GM12864 (cell line): ENCODE results near the gene C19orf67.

Experiments
- DNase-seq: peaks from one replicate; pipeline ENCODE4 v3.0.0-alpha.2; 2011; ENCODE audit warnings: low read depth
- H3K4me3 ChIP-seq: 2 replicates; pipeline ENCODE4 v1.5.1; 2011; ENCODE audit warnings: mild to moderate bottlenecking, low read depth, low read length, control low read depth
- CTCF ChIP-seq: IDR thresholded peaks from 2 replicates; pipeline ENCODE4 v1.5.1; 2011; ENCODE audit warnings: low read depth, mild to moderate bottlenecking, moderate library complexity, low read length, control low read depth, inconsistent platforms; ENCODE audit errors: missing control alignments

Gene C19orf67

DNA sequence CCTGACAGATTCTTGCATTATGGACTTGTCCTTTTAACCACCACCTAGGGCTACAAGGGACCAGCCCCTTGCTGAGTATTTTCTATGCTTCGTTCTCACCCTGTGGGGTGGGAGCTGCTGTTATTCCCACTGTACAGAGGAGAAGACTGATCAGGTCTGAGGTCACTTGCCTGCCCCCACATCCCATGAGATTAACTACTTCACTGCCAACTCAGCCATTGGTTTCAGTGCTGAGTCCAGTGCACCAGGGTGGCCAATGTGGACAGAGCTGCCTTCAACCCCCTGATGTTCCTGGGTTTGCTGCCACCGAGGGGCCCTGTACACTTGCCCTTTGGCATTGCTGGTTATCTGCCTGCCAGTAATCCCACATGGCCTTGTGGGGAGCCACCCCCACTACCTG lies 25.1 kb upstream of the C19orf67 start:
- TF ChIP-seq CTCF, result no peak
- H3K4me3 ChIP-seq, result no peak overlapping the region
- no peak for DNase-seq

- DNase-seq, result no peak
- TF ChIP-seq CTCF, result no peak
- no peak overlapping the region for H3K4me3 ChIP-seq
These were observed 22.2 kb upstream of the C19orf67 start for GRCh38 chr19:14107581-14108461.

DNA sequence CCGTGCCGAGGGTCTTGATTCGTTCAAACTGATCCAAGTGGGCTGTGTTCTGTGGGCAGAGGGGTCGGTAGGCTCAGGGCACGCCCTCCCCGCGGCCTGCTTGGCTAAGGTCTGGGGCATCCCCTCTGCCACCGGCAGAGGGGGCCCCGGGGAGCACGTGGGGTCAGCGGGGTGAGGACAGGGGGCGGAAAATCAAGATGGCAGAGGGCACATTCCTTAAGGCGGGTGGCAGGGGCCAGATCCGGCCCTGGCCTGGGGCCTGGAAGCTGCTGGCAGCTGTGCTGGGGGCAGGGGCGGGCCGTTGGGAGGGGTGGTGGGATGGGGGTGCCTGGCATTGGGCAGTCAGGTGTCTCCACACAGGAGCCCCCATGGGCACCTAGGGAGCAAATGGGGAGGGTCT lies 21.3 kb upstream of the C19orf67 start:
- H3K4me3 ChIP-seq, result no peak overlapping the region
- no peak for DNase-seq
- no peak for TF ChIP-seq CTCF

GRCh38 chr19:14105680-14106079 lies 20.1 kb upstream of the C19orf67 start:
- no peak overlapping the region for H3K4me3 ChIP-seq
- no peak for DNase-seq
- no peak for TF ChIP-seq CTCF

DNA sequence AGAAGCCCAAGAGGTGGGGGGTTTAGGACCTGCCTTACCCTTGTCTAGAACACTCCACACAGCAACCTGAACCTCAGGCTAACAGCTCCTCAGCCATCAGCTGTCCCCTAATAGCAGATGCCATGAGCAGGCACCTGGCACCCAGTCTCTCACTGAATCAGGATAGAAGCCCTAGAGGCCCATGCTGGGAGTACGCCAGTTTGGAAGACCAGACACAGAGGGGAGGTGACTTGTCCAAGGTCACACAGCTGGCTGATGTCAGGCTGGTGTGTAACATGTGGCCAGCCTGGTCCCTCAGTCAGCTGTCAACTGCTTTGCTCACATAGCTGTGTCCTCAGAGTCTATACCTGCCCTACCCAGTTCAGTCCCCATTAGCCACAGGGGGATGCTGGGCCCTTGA lies 17.7 kb upstream of the C19orf67 start:
- TF ChIP-seq CTCF, result no peak
- DNase-seq, result no peak
- no peak overlapping the region for H3K4me3 ChIP-seq

DNA sequence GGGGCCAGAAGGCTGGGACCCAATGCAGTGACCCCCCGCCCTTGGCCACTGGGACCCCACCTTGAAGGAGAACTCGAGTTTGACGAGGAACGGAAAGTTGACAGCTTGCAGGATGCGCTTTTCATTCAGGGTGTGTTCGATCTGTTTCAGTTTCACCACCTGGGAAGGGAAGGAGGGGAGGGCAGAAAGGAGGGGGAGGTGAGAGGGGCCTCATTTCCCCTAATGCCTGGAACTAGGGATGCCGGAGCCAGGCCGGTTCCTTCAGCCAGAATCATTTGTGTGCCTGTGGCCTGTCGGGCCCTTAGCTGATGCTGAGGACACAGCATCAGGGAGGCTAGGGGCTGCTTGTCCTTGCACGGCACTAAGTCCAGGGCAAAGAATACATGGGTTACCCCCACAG lies 17.2 kb upstream of the C19orf67 start:
- no peak for TF ChIP-seq CTCF

More for the DNA sequence above, 17.2 kb upstream of the C19orf67 start:
- H3K4me3 ChIP-seq, result no peak overlapping the region
- DNase-seq, result no peak
